Thyroid gland (tissue), 4 donors: Measurements from ENCODE around the gene ABCC5.
"Not testable (repeated sequence)": the region's sequence is repeated elsewhere in the genome, so short reads cannot be mapped to it uniquely, and the experiment has no call there.

Experiments used
- CTCF ChIP-seq, 6 experiments: fragments of 200-600 bp in 3 of 6; fragments of 450-650 bp in 3 of 6; sonication (generic) in 3 of 6; IDR thresholded peaks; one replicate each; pipeline ENCODE4 v1.5.1; 2016 to 2019; ENCODE audit warnings: antibody characterized with exemption in 6 of 6, mild to moderate bottlenecking in 2 of 6, inconsistent platforms in 1 of 6, moderate library complexity in 1 of 6
- POLR2A ChIP-seq, 2 donors: fragments of 450-650 bp; IDR thresholded peaks; one replicate each; pipeline ENCODE4 v1.6.1; 2017; ENCODE audit warnings: antibody characterized with exemption in 2 of 2, mild to moderate bottlenecking in 2 of 2, moderate library complexity in 1 of 2

GRCh38 chr3:184038307-184038706 lies 20.6 kb upstream of the ABCC5 start:
- not testable (repeated sequence) for TF ChIP-seq CTCF, POLR2A (IDR thresholded peaks at IDR 0.05)
